Spleen (tissue), 7 donors: ENCODE results near the gene ZNF3.

ENCODE experiments used
- POLR2A ChIP-seq, 3 donors: fragments of 450-650 bp; IDR thresholded peaks; one replicate each; pipeline ENCODE4 v1.5.1; 2017; ENCODE audit warnings: antibody characterized with exemption in 3 of 3, mild to moderate bottlenecking in 1 of 3
- TF ChIP-seq, protein P1 (sequence below), 11 experiments: fragments of 200-600 bp in 7 of 11; fragments of 450-650 bp in 4 of 11; sonication (generic) in 4 of 11; IDR thresholded peaks in 8 of 11; conservative IDR thresholded peaks in 3 of 11; 1 replicate in 7 of 11; 2 replicates in 4 of 11; pipeline versions ENCODE4 v1.4.0 to v1.8.0; 2016 to 2021; ENCODE audit warnings: antibody characterized with exemption in 11 of 11, inconsistent platforms in 4 of 11, mild to moderate bottlenecking in 1 of 11
- donor health status: DM: no; HTN: no; CAD: no; lungs with moderate emphysema.
- donor health status: DM: no; HTN: no; CAD: no.
- donor health status: DM: no; HTN: no; CAD: no.

DNA sequence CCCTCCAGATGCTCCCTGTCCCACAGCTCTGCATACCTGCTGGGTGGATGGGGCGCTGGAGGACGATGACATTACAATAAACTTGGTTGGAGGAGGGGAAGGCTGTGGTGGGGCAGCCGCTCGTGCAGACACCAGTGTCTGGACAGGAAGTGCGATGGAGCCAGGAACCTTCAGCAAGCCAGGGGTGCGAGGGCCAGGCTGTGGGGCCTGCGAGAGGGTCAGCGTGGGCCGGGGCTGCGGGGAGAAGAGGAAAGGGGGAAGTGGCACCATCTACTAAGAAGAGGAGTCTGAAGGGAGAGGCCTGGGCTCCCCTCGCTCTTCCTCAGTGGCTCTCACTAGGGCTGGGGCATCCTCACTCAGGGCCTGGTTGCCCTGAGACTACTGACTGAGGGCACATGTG, 26.4 kb upstream of the ZNF3 start:
- TF ChIP-seq, protein P1, sequence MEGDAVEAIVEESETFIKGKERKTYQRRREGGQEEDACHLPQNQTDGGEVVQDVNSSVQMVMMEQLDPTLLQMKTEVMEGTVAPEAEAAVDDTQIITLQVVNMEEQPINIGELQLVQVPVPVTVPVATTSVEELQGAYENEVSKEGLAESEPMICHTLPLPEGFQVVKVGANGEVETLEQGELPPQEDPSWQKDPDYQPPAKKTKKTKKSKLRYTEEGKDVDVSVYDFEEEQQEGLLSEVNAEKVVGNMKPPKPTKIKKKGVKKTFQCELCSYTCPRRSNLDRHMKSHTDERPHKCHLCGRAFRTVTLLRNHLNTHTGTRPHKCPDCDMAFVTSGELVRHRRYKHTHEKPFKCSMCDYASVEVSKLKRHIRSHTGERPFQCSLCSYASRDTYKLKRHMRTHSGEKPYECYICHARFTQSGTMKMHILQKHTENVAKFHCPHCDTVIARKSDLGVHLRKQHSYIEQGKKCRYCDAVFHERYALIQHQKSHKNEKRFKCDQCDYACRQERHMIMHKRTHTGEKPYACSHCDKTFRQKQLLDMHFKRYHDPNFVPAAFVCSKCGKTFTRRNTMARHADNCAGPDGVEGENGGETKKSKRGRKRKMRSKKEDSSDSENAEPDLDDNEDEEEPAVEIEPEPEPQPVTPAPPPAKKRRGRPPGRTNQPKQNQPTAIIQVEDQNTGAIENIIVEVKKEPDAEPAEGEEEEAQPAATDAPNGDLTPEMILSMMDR (IDR thresholded peaks at IDR 0.05 in 8 of 11, conservative IDR thresholded peaks at IDR 0.05 in 3 of 11), result no peak
- TF ChIP-seq POLR2A (IDR thresholded peaks at IDR 0.05), result no peak
